Breast epithelium (tissue), 4 donors: ENCODE data around the gene PRDM15. TPM values are rescaled to one million over a fixed set of nuclear protein-coding genes. Genes with fewer than 3 reads are reported as not detected.

Experiments
- DNase-seq, 2 donors: peaks; one replicate each; pipeline ENCODE4 v3.0.0-alpha.2; 2019; ENCODE audit warnings: low spot score in 2 of 2
- H3K27ac ChIP-seq, 2 donors: fragments of 200-600 bp; sonication (generic) in 1 of 2; one replicate each; pipeline ENCODE4 v1.5.1; 2016 to 2019; ENCODE audit warnings: mild to moderate bottlenecking in 1 of 2
- H3K27me3 ChIP-seq, 2 donors: fragments of 200-600 bp; sonication (generic) in 1 of 2; one replicate each; pipeline versions ENCODE4 v1.5.1 to v1.6.0; 2017 to 2019; ENCODE audit warnings: control low read depth in 1 of 2, mild to moderate bottlenecking in 1 of 2
- H3K36me3 ChIP-seq: fragments of 200-600 bp; one replicate; pipeline ENCODE4 v1.5.1; 2019
- H3K4me1 ChIP-seq, 2 donors: fragments of 200-600 bp; sonication (generic); one replicate each; pipeline ENCODE4 v1.5.1; 2016 to 2019; ENCODE audit warnings: control low read depth in 1 of 2
- H3K4me3 ChIP-seq, 3 donors: fragments of 200-600 bp; sonication (generic); 1 replicate in 2 of 3; 2 replicates in 1 of 3; pipeline ENCODE4 v1.5.1; 2016 to 2019; ENCODE audit warnings: mild to moderate bottlenecking in 3 of 3, moderate library complexity in 2 of 3
- H3K9me3 ChIP-seq, 2 donors: fragments of 200-600 bp; sonication (generic) in 1 of 2; one replicate each; pipeline ENCODE4 v1.5.1; 2016 to 2019; ENCODE audit warnings: control low read depth in 1 of 2
- POLR2A ChIP-seq: fragments of 450-650 bp; IDR thresholded peaks from one replicate; pipeline ENCODE4 v1.6.1; 2016; ENCODE audit warnings: antibody characterized with exemption, mild to moderate bottlenecking, moderate library complexity
- POLR2AphosphoS5 ChIP-seq, 3 donors: sonication (generic); formaldehyde crosslinking; IDR thresholded peaks; one replicate each; pipeline ENCODE4 v1.6.1; 2017; ENCODE audit warnings: antibody characterized with exemption in 3 of 3
- intact Hi-C: fragments of 100-400 bp; cut with DNase I; formaldehyde crosslinking; loops from one replicate; pipeline ENCODE4 v1.15.1; 2023; ENCODE audit warnings: low total_unique reads
- total RNA-seq, 3 donors: library from RNA; depleted of rRNA; stranded (reverse); fragments of >200 nt; gene quantifications; one replicate each; pipeline ENCODE4 v1.1.0, GENCODE V29; 2016
- TF ChIP-seq, protein P1 (sequence below), 3 donors: fragments of 450-650 bp; IDR thresholded peaks; one replicate each; pipeline ENCODE4 v1.5.1; 2016 to 2017; ENCODE audit warnings: antibody characterized with exemption in 3 of 3, mild to moderate bottlenecking in 3 of 3, moderate library complexity in 3 of 3

PRDM15 gene
- total RNA-seq, 3 donors from 2014 or later, result 6.6 to 14.1 (median 9.2) TPM

DNA sequence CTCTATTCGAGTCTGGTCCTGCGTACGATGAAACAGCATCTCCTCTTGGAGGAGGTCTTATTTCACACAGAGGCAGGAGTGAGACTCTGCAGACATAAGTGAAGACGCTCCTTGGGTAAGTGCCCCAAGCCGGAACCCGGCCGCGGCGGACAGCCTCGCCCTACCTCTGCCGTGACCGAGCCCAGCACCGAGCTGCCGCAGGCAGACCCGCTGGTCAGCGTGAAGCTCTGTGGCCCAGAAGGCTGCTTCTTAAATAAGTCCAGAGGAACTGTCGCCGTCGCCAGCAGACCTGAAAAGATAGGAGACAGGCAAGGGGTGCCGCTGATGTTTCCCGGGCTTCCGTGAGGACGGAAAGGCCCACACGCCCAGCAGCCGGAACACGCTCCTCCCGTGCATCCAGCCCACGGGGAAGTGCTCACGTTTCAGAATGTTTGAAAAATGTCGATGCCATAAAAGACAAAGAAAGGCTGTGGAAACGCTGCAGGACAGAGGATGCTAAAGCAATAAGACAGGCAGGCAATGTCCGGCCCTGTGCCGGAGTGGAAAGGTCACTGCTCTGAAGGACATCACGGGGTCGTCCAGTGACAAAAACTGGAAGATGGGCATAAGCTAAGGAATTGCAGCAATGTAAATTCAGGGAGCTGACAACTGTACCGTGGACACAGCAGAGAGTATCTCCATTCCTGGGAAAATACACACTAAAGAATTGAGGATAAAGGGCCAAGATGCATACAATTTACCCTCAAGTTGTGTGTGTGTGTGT lies 28.5 kb upstream of the PRDM15 start:
- Histone ChIP-seq H3K27ac (no peak overlapping the region), H3K27me3 (no peaks in the 10 kb centered on the region), H3K4me1 (no peaks in the 10 kb centered on the region), H3K9me3 (no peaks in the 10 kb centered on the region), H3K4me3 (no peak overlapping the region), H3K36me3 (no peaks in the 10 kb centered on the region)
- intact Hi-C loops, result no loop called here
- TF ChIP-seq POLR2A (no peak), POLR2AphosphoS5 (IDR thresholded peaks at IDR 0.05) (no peak)
- TF ChIP-seq, protein P1, sequence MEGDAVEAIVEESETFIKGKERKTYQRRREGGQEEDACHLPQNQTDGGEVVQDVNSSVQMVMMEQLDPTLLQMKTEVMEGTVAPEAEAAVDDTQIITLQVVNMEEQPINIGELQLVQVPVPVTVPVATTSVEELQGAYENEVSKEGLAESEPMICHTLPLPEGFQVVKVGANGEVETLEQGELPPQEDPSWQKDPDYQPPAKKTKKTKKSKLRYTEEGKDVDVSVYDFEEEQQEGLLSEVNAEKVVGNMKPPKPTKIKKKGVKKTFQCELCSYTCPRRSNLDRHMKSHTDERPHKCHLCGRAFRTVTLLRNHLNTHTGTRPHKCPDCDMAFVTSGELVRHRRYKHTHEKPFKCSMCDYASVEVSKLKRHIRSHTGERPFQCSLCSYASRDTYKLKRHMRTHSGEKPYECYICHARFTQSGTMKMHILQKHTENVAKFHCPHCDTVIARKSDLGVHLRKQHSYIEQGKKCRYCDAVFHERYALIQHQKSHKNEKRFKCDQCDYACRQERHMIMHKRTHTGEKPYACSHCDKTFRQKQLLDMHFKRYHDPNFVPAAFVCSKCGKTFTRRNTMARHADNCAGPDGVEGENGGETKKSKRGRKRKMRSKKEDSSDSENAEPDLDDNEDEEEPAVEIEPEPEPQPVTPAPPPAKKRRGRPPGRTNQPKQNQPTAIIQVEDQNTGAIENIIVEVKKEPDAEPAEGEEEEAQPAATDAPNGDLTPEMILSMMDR (IDR thresholded peaks at IDR 0.05), result no peak
- DNase-seq, result no peak

DNA sequence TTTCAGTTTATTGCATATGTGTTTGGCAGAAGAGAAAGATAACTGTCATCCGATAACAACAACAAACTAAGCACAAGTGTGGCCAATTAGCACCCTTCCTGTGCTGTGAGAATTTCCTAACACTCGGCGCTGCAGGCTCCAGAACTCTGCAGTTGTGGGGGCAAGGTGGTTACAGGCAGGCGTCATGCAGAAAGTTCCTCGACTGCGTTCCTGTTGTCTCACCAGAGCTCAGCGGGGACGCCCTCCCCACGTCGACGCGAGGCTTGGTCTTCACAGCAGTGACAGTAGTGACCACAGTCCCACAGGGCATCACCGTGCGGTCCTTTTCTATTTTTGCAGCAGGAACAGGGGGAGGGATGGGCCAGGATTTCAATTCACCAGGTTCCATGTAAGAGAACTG lies 27.6 kb upstream of the PRDM15 start:
- TF ChIP-seq POLR2AphosphoS5 (IDR thresholded peaks at IDR 0.05) (no peak), POLR2A (no peak)
- TF ChIP-seq, protein P1 (IDR thresholded peaks at IDR 0.05), result no peak
- Histone ChIP-seq H3K27ac (no peak overlapping the region), H3K4me1 (no peaks in the 10 kb centered on the region), H3K36me3 (no peaks in the 10 kb centered on the region), H3K27me3 (no peaks in the 10 kb centered on the region), H3K4me3 (no peak overlapping the region), H3K9me3 (no peaks in the 10 kb centered on the region)
- no peak for DNase-seq
- intact Hi-C loops, result no loop called here

DNA sequence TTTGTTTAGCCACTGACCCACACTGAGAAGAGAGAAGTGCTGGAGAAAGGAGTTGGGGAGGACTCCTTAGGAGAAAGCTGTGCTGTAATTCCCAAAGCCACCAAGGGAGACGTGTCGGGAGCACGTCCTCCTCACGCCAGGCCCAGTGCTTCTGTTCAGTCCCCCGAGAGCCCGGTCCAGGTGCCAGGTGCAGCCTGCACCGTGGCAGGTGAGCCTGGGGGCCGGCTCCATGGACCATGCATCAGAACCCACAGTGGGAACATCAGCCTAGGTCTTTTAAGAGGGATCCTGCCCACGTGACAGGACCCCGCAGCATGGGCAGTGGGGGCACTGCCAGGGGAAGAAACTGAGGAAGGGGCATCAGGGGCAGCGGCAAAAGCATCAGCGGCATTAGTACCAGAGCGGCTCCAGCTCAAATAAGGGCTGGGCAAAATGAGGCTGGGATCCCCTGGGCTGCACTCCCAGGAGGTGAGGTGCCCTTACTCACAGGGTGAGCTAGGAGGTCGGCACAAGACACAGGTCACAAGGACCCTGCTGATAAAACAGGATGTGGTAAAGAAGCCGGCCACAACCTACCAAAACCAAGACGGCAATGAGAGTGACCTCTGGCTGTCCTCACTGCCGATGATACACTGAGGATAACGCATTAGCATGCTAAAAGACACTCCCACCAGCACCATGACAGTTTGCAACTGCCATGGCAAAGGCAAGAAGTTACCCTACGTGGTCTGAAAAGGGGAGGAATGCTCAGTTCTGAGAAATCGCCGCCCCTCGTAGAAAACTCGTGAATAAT lies 24.6 kb upstream of the PRDM15 start:
- H3K36me3 ChIP-seq, result no peaks in the 10 kb centered on the region
- TF ChIP-seq POLR2A (no peak), POLR2AphosphoS5 (IDR thresholded peaks at IDR 0.05) (no peak)
- TF ChIP-seq, protein P1 (IDR thresholded peaks at IDR 0.05), result no peak
- intact Hi-C loops, result no loop called here

DNA sequence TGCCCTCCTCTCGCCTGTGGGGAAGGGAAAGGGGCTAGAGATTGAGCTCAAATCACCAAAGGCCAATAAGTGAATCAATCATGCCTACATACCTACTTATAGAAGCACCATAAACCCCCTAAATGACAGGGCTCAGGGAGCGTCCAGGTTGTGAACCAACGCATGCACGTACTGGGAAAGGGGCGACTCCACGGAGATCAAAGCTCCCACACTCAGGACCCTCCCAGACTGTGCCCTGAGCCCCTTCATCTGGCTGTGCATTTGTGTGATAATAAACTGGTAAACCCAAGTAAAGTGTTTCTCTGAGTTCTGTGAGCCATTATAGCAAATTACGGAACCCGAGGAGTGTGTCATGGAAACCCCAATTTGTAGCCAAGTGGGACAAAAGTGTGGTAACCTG lies 23.8 kb upstream of the PRDM15 start:
- TF ChIP-seq POLR2AphosphoS5 (IDR thresholded peaks at IDR 0.05), result no peak
- TF ChIP-seq, protein P1 (IDR thresholded peaks at IDR 0.05), result no peak
- no peak for TF ChIP-seq POLR2A
- H3K4me3 ChIP-seq, result no peak overlapping the region
- H3K4me1 ChIP-seq, result no peaks in the 10 kb centered on the region
- no peaks in the 10 kb centered on the region for H3K27me3 ChIP-seq
- no peak for DNase-seq
- H3K27ac ChIP-seq, result no peak overlapping the region
- no peaks in the 10 kb centered on the region for H3K9me3 ChIP-seq
- H3K36me3 ChIP-seq, result no peaks in the 10 kb centered on the region
- intact Hi-C loops, result no loop called here

More for the DNA sequence above, 24.6 kb upstream of the PRDM15 start:
- H3K9me3 ChIP-seq, result no peaks in the 10 kb centered on the region
- no peak overlapping the region for H3K4me3 ChIP-seq
- DNase-seq, result no peak
- H3K27ac ChIP-seq, result no peak overlapping the region
- H3K27me3 ChIP-seq, result no peaks in the 10 kb centered on the region
- H3K4me1 ChIP-seq, result no peaks in the 10 kb centered on the region

DNA sequence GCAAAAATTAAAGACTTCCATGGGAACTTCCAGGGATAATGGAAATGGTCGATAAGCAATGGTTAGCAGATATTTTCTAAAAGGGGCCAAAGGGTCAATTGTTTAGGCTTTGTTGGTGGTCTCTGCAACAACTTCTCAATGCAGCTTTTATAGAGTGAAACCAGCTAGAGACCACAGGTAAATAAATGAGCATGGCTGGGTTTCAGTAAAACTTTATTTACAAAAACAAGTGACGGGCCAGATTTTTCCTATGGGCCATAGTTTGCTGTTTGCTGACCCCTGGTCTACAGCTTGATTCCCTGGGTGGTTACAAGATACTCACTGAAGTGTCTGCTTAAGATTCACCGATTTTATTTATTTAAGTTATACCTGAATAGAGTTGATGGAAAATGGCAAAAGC lies 22.6 kb upstream of the PRDM15 start:
- Histone ChIP-seq H3K9me3 (no peaks in the 10 kb centered on the region), H3K27ac (no peak overlapping the region), H3K27me3 (no peaks in the 10 kb centered on the region), H3K4me1 (no peaks in the 10 kb centered on the region), H3K36me3 (no peaks in the 10 kb centered on the region), H3K4me3 (no peak overlapping the region)
- intact Hi-C loops, result no loop called here
- no peak for DNase-seq
- TF ChIP-seq, protein P1 (IDR thresholded peaks at IDR 0.05), result no peak
